SK-N-SH (cell line): ENCODE results near the gene UPK1A. TPM values are rescaled to one million over a fixed set of nuclear protein-coding genes. Genes with fewer than 3 reads are reported as not detected.

Experiments
- CTCF ChIA-PET: fragments of 300-600, 350-600 bp; formaldehyde crosslinking; extraction: SDS; loops from one replicate; lab custom pipeline; 2021; lab: Yijun Ruan, JAX
- POLR2A ChIA-PET: fragments of 350-600 bp; sonication (Branson Sonifier 250); formaldehyde crosslinking; extraction: SDS; loops from one replicate; lab custom pipeline; 2020; ENCODE audit warnings: antibody characterized with exemption, inconsistent platforms; lab: Yijun Ruan, JAX
- DNase-seq: peaks from one replicate; pipeline ENCODE4 v3.0.0; 2012
- H2AFZ ChIP-seq: fragments of 200-600 bp; sonication (generic); 2 replicates; pipeline ENCODE4 v1.8.1; 2016; ENCODE audit warnings: antibody characterized with exemption, mild to moderate bottlenecking, low read depth
- H3F3A ChIP-seq: fragments of 200-600 bp; sonication (generic); replicated peaks from 2 replicates; pipeline ENCODE3; 2016; ENCODE audit warnings: antibody characterized with exemption, mild to moderate bottlenecking; ENCODE audit not compliant: insufficient read depth
- H3K27ac ChIP-seq, 2 experiments: fragments of 200-500 bp in 1 of 2; fragments of 200-600 bp in 1 of 2; sonication (Bioruptor generic) in 1 of 2; sonication (generic), shearing (Covaris generic) in 1 of 2; 2 replicates each; pipeline versions ENCODE4 v1.5.1 to v1.6.1; 2014 to 2016; ENCODE audit warnings: low read depth in 2 of 2, inconsistent platforms in 1 of 2, low read length in 1 of 2, mild to moderate bottlenecking in 1 of 2, mixed read lengths in 1 of 2
- H3K27me3 ChIP-seq: fragments of 200-600 bp; sonication (generic), shearing (Covaris generic); 2 replicates; pipeline ENCODE4 v1.6.1; 2016; ENCODE audit warnings: mixed run types; ENCODE audit not compliant: insufficient read depth
- H3K36me3 ChIP-seq, 2 experiments: fragments of 200-500 bp in 1 of 2; fragments of 200-600 bp in 1 of 2; sonication (Bioruptor generic) in 1 of 2; sonication (generic) in 1 of 2; replicated peaks in 1 of 2; 2 replicates each; pipeline versions ENCODE3 to v1.5.1; 2014 to 2016; ENCODE audit warnings: low read length in 1 of 2, mild to moderate bottlenecking in 1 of 2; ENCODE audit not compliant: insufficient read depth in 2 of 2, control insufficient read depth in 1 of 2
- H3K4me1 ChIP-seq, 2 experiments: fragments of 200-500 bp in 1 of 2; fragments of 200-600 bp in 1 of 2; sonication (Bioruptor generic) in 1 of 2; sonication (generic), shearing (Covaris generic) in 1 of 2; 2 replicates each; pipeline versions ENCODE4 v1.5.1 to v1.6.1; 2014 to 2016; ENCODE audit warnings: low read depth in 1 of 2, low read length in 1 of 2, mixed run types in 1 of 2; ENCODE audit not compliant: insufficient read depth in 2 of 2, control insufficient read depth in 1 of 2
- H3K4me2 ChIP-seq: fragments of 200-600 bp; sonication (generic), shearing (Covaris generic); 2 replicates; pipeline ENCODE4 v1.6.1; 2017; ENCODE audit warnings: mixed run types
- H3K4me3 ChIP-seq, 2 experiments: fragments of 200-500 bp in 1 of 2; fragments of 200-600 bp in 1 of 2; sonication (Bioruptor generic) in 1 of 2; sonication (generic), shearing (Covaris generic) in 1 of 2; 2 replicates each; pipeline versions ENCODE4 v1.5.1 to v1.8.1; 2014 to 2016; ENCODE audit warnings: low read depth in 2 of 2, inconsistent platforms in 1 of 2, low read length in 1 of 2, mild to moderate bottlenecking in 1 of 2, mixed read lengths in 1 of 2, moderate library complexity in 1 of 2
- H3K79me2 ChIP-seq: fragments of 200-600 bp; sonication (generic); 2 replicates; pipeline ENCODE4 v1.8.1; 2017; ENCODE audit warnings: mild to moderate bottlenecking; ENCODE audit not compliant: insufficient read depth
- H3K9ac ChIP-seq: fragments of 200-600 bp; sonication (generic); 2 replicates; pipeline ENCODE4 v1.6.1; 2017; ENCODE audit warnings: mixed run types
- H3K9me2 ChIP-seq: fragments of 200-600 bp; sonication (generic); 2 replicates; pipeline ENCODE4 v1.6.1; 2017; ENCODE audit warnings: mixed run types
- H3K9me3 ChIP-seq: fragments of 200-600 bp; sonication (generic); 2 replicates; pipeline ENCODE4 v1.6.1; 2017; ENCODE audit warnings: mixed run types, mild to moderate bottlenecking, moderate library complexity
- H4K20me1 ChIP-seq: fragments of 200-600 bp; sonication (generic); 2 replicates; pipeline ENCODE4 v1.6.1; 2017; ENCODE audit warnings: mild to moderate bottlenecking, mixed run types; ENCODE audit not compliant: insufficient read depth
- CHD2 ChIP-seq: fragments of 150-350 bp; IDR thresholded peaks from 2 replicates; pipeline ENCODE4 v1.6.1; 2018; ENCODE audit warnings: low read length; ENCODE audit not compliant: partially characterized antibody
- EP300 ChIP-seq, 2 experiments: IDR thresholded peaks; 2 replicates each; pipeline versions ENCODE4 v1.4.0 to v1.6.1; 2012; ENCODE audit warnings: borderline replicate concordance in 1 of 2, low read depth in 1 of 2, low read length in 1 of 2
- EZH2phosphoT487 ChIP-seq: fragments of 200-600 bp; sonication (generic); IDR thresholded peaks from 2 replicates; pipeline ENCODE4 v1.6.1; 2017; ENCODE audit warnings: low read depth, mixed run types, mild to moderate bottlenecking, antibody characterized with exemption, moderate library complexity, borderline replicate concordance
- FOXJ3 ChIP-seq: sonication (generic); formaldehyde crosslinking; IDR thresholded peaks from 2 replicates; pipeline ENCODE4 v1.5.1; 2020; ENCODE audit warnings: mild to moderate bottlenecking, missing genetic modification reagents
- FOXM1 ChIP-seq: IDR thresholded peaks from 2 replicates; pipeline ENCODE4 v1.4.0; 2012; ENCODE audit warnings: low read depth, mild to moderate bottlenecking
- GABPA ChIP-seq: IDR thresholded peaks from 2 replicates; pipeline ENCODE4 v1.4.0; 2012; ENCODE audit warnings: low read depth, mild to moderate bottlenecking
- MXI1 ChIP-seq: IDR thresholded peaks from 2 replicates; pipeline ENCODE4 v1.6.1; 2012; ENCODE audit warnings: mild to moderate bottlenecking, low read depth, low read length, improper control_type of control experiment
- NRF1 ChIP-seq: IDR thresholded peaks from 2 replicates; pipeline ENCODE4 v1.6.1; 2012; ENCODE audit warnings: low read depth, mild to moderate bottlenecking, low read length
- RCOR1 ChIP-seq: fragments of 150-350 bp; IDR thresholded peaks from 2 replicates; pipeline ENCODE4 v1.6.1; 2017; ENCODE audit warnings: antibody characterized with exemption, low read length
- SIN3A ChIP-seq: IDR thresholded peaks from 2 replicates; pipeline ENCODE4 v1.6.1; 2012; ENCODE audit warnings: low read depth, mild to moderate bottlenecking, low read length, moderate library complexity, borderline replicate concordance
- SMC3 ChIP-seq: IDR thresholded peaks from 2 replicates; pipeline ENCODE4 v1.6.1; 2012; ENCODE audit warnings: low read depth, low read length, improper control_type of control experiment
- TCF12 ChIP-seq: IDR thresholded peaks from 2 replicates; pipeline ENCODE4 v1.4.0; 2012
- TEAD4 ChIP-seq: IDR thresholded peaks from 2 replicates; pipeline ENCODE4 v1.4.0; 2012; ENCODE audit warnings: mild to moderate bottlenecking, borderline replicate concordance; ENCODE audit not compliant: insufficient read depth
- YY1 ChIP-seq: IDR thresholded peaks from 2 replicates; pipeline ENCODE4 v1.4.0; 2012; ENCODE audit warnings: low read depth, mild to moderate bottlenecking
- WGBS: methylation state at CpG from one replicate; pipeline ENCODE4 v1.1.6; 2017; ENCODE audit warnings: low lambda C conversion rate; 5-methylcytosine and 5-hydroxymethylcytosine counted together
- polyA plus RNA-seq, 3 experiments: library from polyadenylated mRNA; depleted of rRNA; stranded (reverse); fragments of >200 nt; gene quantifications; 2 replicates each; pipeline ENCODE4 v1.2.3, GENCODE V29; 2012
- TF ChIP-seq, protein P1 (sequence below): fragments of 150-350 bp; IDR thresholded peaks from 2 replicates; pipeline ENCODE4 v1.6.1; 2017; ENCODE audit warnings: antibody characterized with exemption, low read length, low read depth, borderline replicate concordance
- TF ChIP-seq, protein P2 (sequence below): IDR thresholded peaks from 2 replicates; pipeline ENCODE4 v1.4.0; 2012; ENCODE audit warnings: low read depth, borderline replicate concordance
- TF ChIP-seq, protein P3 (sequence below): IDR thresholded peaks from 2 replicates; pipeline ENCODE4 v1.4.0; 2012; ENCODE audit warnings: low read depth, borderline replicate concordance

Gene UPK1A
- polyA plus RNA-seq (2012; rRNA removed): 0.11 and 0.16 TPM in 2 replicates
- polyA plus RNA-seq (2012; cell fraction: cytosol; rRNA removed): 0.06 and 0.14 TPM in 2 replicates
- polyA plus RNA-seq (2012; cell fraction: nucleus; rRNA removed): 0.21 TPM in 1 of 2 replicates, not detected in the other

- ChIA-PET POLR2A (no interaction called here), CTCF (interaction anchor here (1.0 to 1.2 kb wide), 2 partner anchors 9 to 11 kb away, joined by 3 to 6 read pairs; no protein-coding TSS in a partner anchor)
- no peaks in the 10 kb centered on the region for H3F3A ChIP-seq
- H2AFZ ChIP-seq: no peak within 1 kb of the TSS
- no peaks in the 10 kb centered on the region for H3K4me1 ChIP-seq
- no peak for DNase-seq
- TF ChIP-seq, protein P1, sequence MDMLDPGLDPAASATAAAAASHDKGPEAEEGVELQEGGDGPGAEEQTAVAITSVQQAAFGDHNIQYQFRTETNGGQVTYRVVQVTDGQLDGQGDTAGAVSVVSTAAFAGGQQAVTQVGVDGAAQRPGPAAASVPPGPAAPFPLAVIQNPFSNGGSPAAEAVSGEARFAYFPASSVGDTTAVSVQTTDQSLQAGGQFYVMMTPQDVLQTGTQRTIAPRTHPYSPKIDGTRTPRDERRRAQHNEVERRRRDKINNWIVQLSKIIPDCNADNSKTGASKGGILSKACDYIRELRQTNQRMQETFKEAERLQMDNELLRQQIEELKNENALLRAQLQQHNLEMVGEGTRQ: no peak
- TF ChIP-seq YY1 (no peak), EZH2phosphoT487 (no peak), RCOR1 (no peak), MXI1 (no peak), SMC3 (no peak), CHD2 (no peak), TEAD4 (no peak), NRF1 (no peak), GABPA (no peak), FOXM1 (no peak), EP300 (IDR thresholded peaks at IDR 0.05; ENCODE audit: borderline replicate concordance in 1 of 2, low read depth in 1 of 2, low read length in 1 of 2) (no peak), SIN3A (no peak), TCF12 (no peak), FOXJ3 (CRISPR knock-in tag) (no peak)
- TF ChIP-seq, protein P2, sequence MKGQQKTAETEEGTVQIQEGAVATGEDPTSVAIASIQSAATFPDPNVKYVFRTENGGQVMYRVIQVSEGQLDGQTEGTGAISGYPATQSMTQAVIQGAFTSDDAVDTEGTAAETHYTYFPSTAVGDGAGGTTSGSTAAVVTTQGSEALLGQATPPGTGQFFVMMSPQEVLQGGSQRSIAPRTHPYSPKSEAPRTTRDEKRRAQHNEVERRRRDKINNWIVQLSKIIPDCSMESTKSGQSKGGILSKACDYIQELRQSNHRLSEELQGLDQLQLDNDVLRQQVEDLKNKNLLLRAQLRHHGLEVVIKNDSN: no peak
- TF ChIP-seq, protein P3, sequence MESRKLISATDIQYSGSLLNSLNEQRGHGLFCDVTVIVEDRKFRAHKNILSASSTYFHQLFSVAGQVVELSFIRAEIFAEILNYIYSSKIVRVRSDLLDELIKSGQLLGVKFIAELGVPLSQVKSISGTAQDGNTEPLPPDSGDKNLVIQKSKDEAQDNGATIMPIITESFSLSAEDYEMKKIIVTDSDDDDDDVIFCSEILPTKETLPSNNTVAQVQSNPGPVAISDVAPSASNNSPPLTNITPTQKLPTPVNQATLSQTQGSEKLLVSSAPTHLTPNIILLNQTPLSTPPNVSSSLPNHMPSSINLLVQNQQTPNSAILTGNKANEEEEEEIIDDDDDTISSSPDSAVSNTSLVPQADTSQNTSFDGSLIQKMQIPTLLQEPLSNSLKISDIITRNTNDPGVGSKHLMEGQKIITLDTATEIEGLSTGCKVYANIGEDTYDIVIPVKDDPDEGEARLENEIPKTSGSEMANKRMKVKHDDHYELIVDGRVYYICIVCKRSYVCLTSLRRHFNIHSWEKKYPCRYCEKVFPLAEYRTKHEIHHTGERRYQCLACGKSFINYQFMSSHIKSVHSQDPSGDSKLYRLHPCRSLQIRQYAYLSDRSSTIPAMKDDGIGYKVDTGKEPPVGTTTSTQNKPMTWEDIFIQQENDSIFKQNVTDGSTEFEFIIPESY: no peak
- no peaks in the 10 kb centered on the region for H3K36me3 ChIP-seq
- H3K27ac ChIP-seq: no peak within 1 kb of the TSS
- no peak within 1 kb of the TSS for H3K4me3 ChIP-seq
- peaks cover 16% of the 10 kb centered on the region; the same call in 1 of the 2 replicates for H3K27me3 ChIP-seq
- H3K4me2 ChIP-seq: no peak within 1 kb of the TSS
- no peak within 1 kb of the TSS for H3K9ac ChIP-seq
- 62% methylated on average over 14 of the region's 16 CpGs for WGBS
- no peaks in the 10 kb centered on the region for H3K79me2 ChIP-seq
- no peaks in the 10 kb centered on the region for H3K9me2 ChIP-seq
- H4K20me1 ChIP-seq: no peaks in the 10 kb centered on the region
- no peaks in the 10 kb centered on the region for H3K9me3 ChIP-seq
Measured at GRCh38 chr19:35666251-35666913, at the start of gene UPK1A. Gene UPK1A (plus strand): TSS chr19:35666517. CDS start chr19:35666813, 296 bp downstream.
